Ramos (cell line): ENCODE data around the gene CSNK2B.

ENCODE experiments used
- in situ Hi-C: fragments of 300-500 bp; cut with MboI; formaldehyde crosslinking; loops from one replicate; pipeline ENCODE4 v1.14.3; 2022; ENCODE audit warnings: low sequenced_read_pairs; ENCODE audit not compliant: unreplicated experiment

Gene CSNK2B

GRCh38 chr6:31665501-31666336, at the start of gene CSNK2B:
CSNK2B (plus strand) TSS chr6:31666080; CDS start chr6:31666832, 752 bp downstream.
- in situ Hi-C loops = no loop called here

GRCh38 chr6:31617010-31617409, 48.9 kb upstream of the CSNK2B start:
- in situ Hi-C loops = no loop called here

GRCh38 chr6:31619805-31620585, 45.9 kb upstream of the CSNK2B start:
- in situ Hi-C loops = no loop called here

- in situ Hi-C loops = no loop called here
Observed at GRCh38 chr6:31620586-31621319, 45.1 kb upstream of the CSNK2B start, which contains the start of gene PRRC2A. PRRC2A (plus strand) TSS chr6:31620715; CDS start chr6:31622790, 2,075 bp downstream.

- in situ Hi-C loops = no loop called here
Observed at GRCh38 chr6:31621320-31621939, 44.5 kb upstream of the CSNK2B start.

- in situ Hi-C loops = no loop called here
Observed at GRCh38 chr6:31621991-31622390, 43.9 kb upstream of the CSNK2B start.

- in situ Hi-C loops = no loop called here
Observed at GRCh38 chr6:31622684-31623091, 43.2 kb upstream of the CSNK2B start.

GRCh38 chr6:31624070-31624469, 41.8 kb upstream of the CSNK2B start:
- in situ Hi-C loops = no loop called here

GRCh38 chr6:31626952-31627351, 38.9 kb upstream of the CSNK2B start:
- in situ Hi-C loops = no loop called here

GRCh38 chr6:31627690-31628287, 38.1 kb upstream of the CSNK2B start:
- in situ Hi-C loops = no loop called here

GRCh38 chr6:31629014-31629413, 36.9 kb upstream of the CSNK2B start:
- in situ Hi-C loops = no loop called here

- in situ Hi-C loops = no loop called here
Observed at GRCh38 chr6:31630177-31630934, 35.5 kb upstream of the CSNK2B start.

- in situ Hi-C loops = no loop called here
Observed at GRCh38 chr6:31631209-31631608, 34.7 kb upstream of the CSNK2B start.

GRCh38 chr6:31631681-31632278, 34.1 kb upstream of the CSNK2B start:
- in situ Hi-C loops = no loop called here

- in situ Hi-C loops = no loop called here
Observed at GRCh38 chr6:31632279-31632946, 33.5 kb upstream of the CSNK2B start.

- in situ Hi-C loops = no loop called here
Observed at GRCh38 chr6:31633447-31633846, 32.4 kb upstream of the CSNK2B start.

- in situ Hi-C loops = no loop called here
Observed at GRCh38 chr6:31634131-31634530, 31.7 kb upstream of the CSNK2B start.

GRCh38 chr6:31634969-31635575, 30.8 kb upstream of the CSNK2B start:
- in situ Hi-C loops = no loop called here
